Peyer's patch (tissue), 4 donors: ENCODE data around the gene CEP120. TPM values are rescaled to one million over a fixed set of nuclear protein-coding genes. Genes with fewer than 3 reads are reported as not detected.
"Not testable (repeated sequence)": the region's sequence is repeated elsewhere in the genome, so short reads cannot be mapped to it uniquely, and the experiment has no call there.

Experiments used
- DNase-seq, 3 donors: peaks; one replicate each; pipeline ENCODE4 v3.0.0-alpha.2; 2017 to 2019
- H3K27ac ChIP-seq, 4 donors: fragments of 200-600 bp; sonication (generic); one replicate each; pipeline ENCODE4 v1.5.1; 2016 to 2019
- H3K27me3 ChIP-seq, 2 donors: fragments of 200-600 bp; sonication (generic); one replicate each; pipeline ENCODE4 v1.5.1; 2019
- H3K36me3 ChIP-seq, 3 donors: fragments of 200-600 bp; sonication (generic); one replicate each; pipeline ENCODE4 v1.5.1; 2016 to 2019
- H3K4me1 ChIP-seq, 4 donors: fragments of 200-600 bp; sonication (generic); one replicate each; pipeline ENCODE4 v1.5.1; 2016 to 2019
- H3K4me3 ChIP-seq, 4 donors: fragments of 200-600 bp; sonication (generic); 1 replicate in 3 of 4; 2 replicates in 1 of 4; pipeline ENCODE4 v1.5.1; 2016 to 2019; ENCODE audit warnings: mild to moderate bottlenecking in 1 of 4
- H3K9me3 ChIP-seq, 4 donors: fragments of 200-600 bp; sonication (generic); one replicate each; pipeline ENCODE4 v1.5.1; 2016 to 2019; ENCODE audit warnings: mild to moderate bottlenecking in 1 of 4
- CTCF ChIP-seq, 6 experiments: fragments of 450-650 bp in 4 of 6; fragments of 200-600 bp in 2 of 6; sonication (generic) in 1 of 6; IDR thresholded peaks; one replicate each; pipeline ENCODE4 v1.5.1; 2017 to 2019; ENCODE audit warnings: antibody characterized with exemption in 6 of 6, mild to moderate bottlenecking in 3 of 6, moderate library complexity in 1 of 6
- POLR2A ChIP-seq, 2 donors: fragments of 450-650 bp; IDR thresholded peaks; one replicate each; pipeline ENCODE4 v1.5.1; 2017; ENCODE audit warnings: antibody characterized with exemption in 2 of 2, mild to moderate bottlenecking in 2 of 2, moderate library complexity in 2 of 2
- total RNA-seq, 4 donors: library from RNA; depleted of rRNA; stranded (reverse); fragments of >200 nt; gene quantifications; one replicate each; pipeline ENCODE4 v1.1.0, GENCODE V29; 2016

CEP120 gene
- total RNA-seq, 4 donors from 2014 or later = 10.5 to 47.9 (median 24.2) TPM

- TF ChIP-seq CTCF (IDR thresholded peaks at IDR 0.05) (no peak), POLR2A (IDR thresholded peaks at IDR 0.05) (no peak)
- Histone ChIP-seq H3K9me3 (no peaks in the 10 kb centered on the region), H3K36me3 (no peaks in the 10 kb centered on the region), H3K27me3 (no peaks in the 10 kb centered on the region), H3K27ac (no peak overlapping the region), H3K4me1 (no peaks in the 10 kb centered on the region), H3K4me3 (no peak overlapping the region)
- DNase-seq = no peak
Observed at GRCh38 chr5:123438244-123438643, 15.0 kb upstream of the CEP120 start.

GRCh38 chr5:123436201-123436600 lies 13.0 kb upstream of the CEP120 start:
- Histone ChIP-seq H3K9me3 (no peaks in the 10 kb centered on the region), H3K36me3 (no peaks in the 10 kb centered on the region), H3K4me1 (no peaks in the 10 kb centered on the region), H3K4me3 (no peak overlapping the region), H3K27me3 (no peaks in the 10 kb centered on the region), H3K27ac (no peak overlapping the region)
- no peak for TF ChIP-seq CTCF (IDR thresholded peaks at IDR 0.05)
- TF ChIP-seq POLR2A (IDR thresholded peaks at IDR 0.05) = no peak
- no peak for DNase-seq

- Histone ChIP-seq H3K4me3 (no peak overlapping the region), H3K4me1 (no peaks in the 10 kb centered on the region), H3K27me3 (no peaks in the 10 kb centered on the region), H3K9me3 (no peaks in the 10 kb centered on the region), H3K36me3 (no peaks in the 10 kb centered on the region), H3K27ac (no peak overlapping the region)
- no peak for DNase-seq
- no peak for TF ChIP-seq POLR2A (IDR thresholded peaks at IDR 0.05)
- TF ChIP-seq CTCF (IDR thresholded peaks at IDR 0.05) = no peak
Observed at GRCh38 chr5:123434796-123435195, 11.6 kb upstream of the CEP120 start.

- no peak for DNase-seq
- Histone ChIP-seq H3K27me3 (no peaks in the 10 kb centered on the region), H3K36me3 (no peaks in the 10 kb centered on the region), H3K9me3 (no peaks in the 10 kb centered on the region), H3K4me1 (peaks cover 0 to 9% (median 0%) of the 10 kb centered on the region in 4 donors), H3K4me3 (no peak overlapping the region), H3K27ac (no peak overlapping the region)
- TF ChIP-seq CTCF (IDR thresholded peaks at IDR 0.05) (no peak), POLR2A (IDR thresholded peaks at IDR 0.05) (no peak)
Observed at GRCh38 chr5:123433596-123433995, 10.4 kb upstream of the CEP120 start.

- H3K4me1 ChIP-seq = peaks cover 0 to 12% (median 0%) of the 10 kb centered on the region in 4 donors
- not testable (repeated sequence) for H3K36me3 ChIP-seq, H3K27me3 ChIP-seq, H3K27ac ChIP-seq, H3K9me3 ChIP-seq, DNase-seq, H3K4me3 ChIP-seq
Observed at GRCh38 chr5:123430441-123430840, 7.2 kb upstream of the CEP120 start.

GRCh38 chr5:123429993-123430392 lies 6.8 kb upstream of the CEP120 start:
- no peaks in the 10 kb centered on the region for H3K27me3 ChIP-seq
- H3K9me3 ChIP-seq = no peaks in the 10 kb centered on the region
- no peak overlapping the region for H3K4me3 ChIP-seq
- TF ChIP-seq CTCF (IDR thresholded peaks at IDR 0.05) (no peak), POLR2A (IDR thresholded peaks at IDR 0.05) (no peak)
- no peak overlapping the region for H3K27ac ChIP-seq
- H3K36me3 ChIP-seq = no peaks in the 10 kb centered on the region
- peaks cover 0 to 12% (median 0%) of the 10 kb centered on the region in 4 donors for H3K4me1 ChIP-seq
- DNase-seq = no peak
